ENCODE data around the gene TSEN2.
"Not testable (repeated sequence)": the region's sequence is repeated elsewhere in the genome, so short reads cannot be mapped to it uniquely, and the experiment has no call there.

Gene TSEN2

DNA sequence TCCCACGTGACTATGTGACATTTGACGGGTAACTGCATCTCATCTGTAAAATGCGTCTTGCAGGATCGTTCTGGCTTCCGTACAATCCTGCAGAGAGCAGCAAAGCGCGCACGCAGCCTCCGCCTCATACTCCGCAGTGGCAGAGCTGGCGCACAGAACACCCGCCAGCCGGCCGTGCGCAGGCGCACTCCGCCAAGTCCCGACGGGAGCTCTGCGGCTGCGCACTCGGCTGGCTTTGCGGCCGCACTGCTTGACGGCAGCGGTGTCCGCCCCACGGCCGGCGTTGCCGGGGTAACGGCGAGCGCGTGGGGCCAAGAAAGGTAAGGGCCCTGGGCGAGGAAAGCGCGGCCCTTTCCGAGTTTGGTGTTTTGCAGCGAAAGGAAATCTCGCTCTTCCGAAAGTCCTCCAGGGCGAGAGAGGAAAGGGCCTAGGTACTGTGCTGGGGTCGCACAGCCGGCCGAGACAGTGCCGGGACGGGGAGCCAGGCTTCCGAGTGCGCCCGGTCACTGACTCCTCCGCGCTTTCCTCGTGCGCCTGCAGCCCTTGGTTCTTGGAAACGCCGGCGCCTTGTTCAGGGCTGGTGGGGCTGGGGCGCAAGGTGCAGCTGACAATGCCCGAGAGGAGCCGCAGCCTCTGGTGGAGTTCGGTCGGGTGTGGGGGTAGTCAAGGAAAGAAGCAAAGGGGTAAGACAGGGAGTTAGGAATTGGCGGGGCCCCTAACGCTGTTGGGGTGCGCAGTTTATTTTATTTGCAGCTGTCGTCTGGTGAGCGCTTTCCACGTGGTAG lies at the start of gene TSEN2:
TSEN2 (plus strand) TSS at position 283 of the 785 bp plus-strand sequence. CDS start 5,321 bp downstream, outside the sequence.
- peak; percentile 93 for DNase-seq

DNA sequence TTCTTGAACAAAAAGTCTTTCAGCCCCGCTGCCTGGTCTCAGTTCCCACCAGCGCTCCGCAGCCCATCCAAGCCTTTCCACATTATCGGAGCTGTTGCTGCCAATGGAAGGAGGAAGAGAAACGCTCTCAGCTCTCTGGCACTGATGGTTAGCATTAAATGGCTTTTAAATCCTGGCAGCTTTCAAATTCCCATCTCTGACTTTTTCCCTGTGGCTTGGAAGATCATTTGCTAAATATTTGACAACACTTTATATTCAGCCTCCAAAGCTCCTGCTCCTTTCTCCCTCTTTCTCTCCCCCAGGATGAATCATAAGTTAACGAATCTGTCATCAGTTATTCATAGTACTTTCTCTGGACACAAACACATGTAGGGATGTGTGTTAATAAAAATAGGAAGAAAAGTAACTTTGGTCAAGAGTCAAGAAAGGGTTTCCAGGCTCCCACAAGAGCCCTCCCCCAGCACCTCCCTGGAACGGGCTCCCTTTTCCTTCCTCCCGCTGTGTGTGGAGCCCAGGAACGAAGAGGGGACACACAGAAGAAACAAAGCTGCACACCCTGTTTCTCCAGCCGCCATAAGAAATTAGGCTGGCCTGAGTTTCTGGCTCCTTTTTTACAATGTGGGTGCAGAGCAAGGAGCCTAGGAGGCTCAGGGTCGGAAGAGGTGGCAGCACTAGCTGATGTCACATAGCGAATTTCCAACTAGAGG lies 47.6 kb upstream of the TSEN2 start:
- no peak for DNase-seq

GRCh38 chr3:12437221-12437605 lies 47.1 kb upstream of the TSEN2 start:
- DNase-seq: no peak

- DNase-seq: no peak
Observed at GRCh38 chr3:12437861-12438260, 46.4 kb upstream of the TSEN2 start.

DNA sequence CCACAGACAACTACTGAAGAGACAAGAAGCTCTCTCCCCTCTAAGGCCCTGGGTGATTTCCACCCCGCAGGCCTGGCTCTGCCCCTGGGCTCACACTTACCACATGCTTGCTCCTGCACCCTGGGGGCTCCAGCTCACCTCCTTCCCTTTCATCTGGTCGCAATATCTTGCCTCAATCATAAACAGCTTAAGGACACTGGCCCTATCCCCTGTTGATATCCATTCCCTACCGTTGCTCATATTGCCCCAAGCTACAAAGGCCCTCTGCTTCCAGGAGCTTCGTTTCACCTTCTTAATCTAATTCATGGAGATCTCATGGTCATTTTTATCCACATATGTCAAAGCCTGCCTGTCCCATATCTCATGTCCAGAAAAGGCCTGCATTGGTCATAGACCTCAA lies 46.0 kb upstream of the TSEN2 start:
- DNase-seq: no peak

GRCh38 chr3:12439161-12439940 lies 44.9 kb upstream of the TSEN2 start:
- no peak for DNase-seq

- no peak for DNase-seq
Observed at GRCh38 chr3:12440927-12441714, 43.2 kb upstream of the TSEN2 start.

GRCh38 chr3:12442654-12443501 lies 41.4 kb upstream of the TSEN2 start:
- no peak for DNase-seq

DNA sequence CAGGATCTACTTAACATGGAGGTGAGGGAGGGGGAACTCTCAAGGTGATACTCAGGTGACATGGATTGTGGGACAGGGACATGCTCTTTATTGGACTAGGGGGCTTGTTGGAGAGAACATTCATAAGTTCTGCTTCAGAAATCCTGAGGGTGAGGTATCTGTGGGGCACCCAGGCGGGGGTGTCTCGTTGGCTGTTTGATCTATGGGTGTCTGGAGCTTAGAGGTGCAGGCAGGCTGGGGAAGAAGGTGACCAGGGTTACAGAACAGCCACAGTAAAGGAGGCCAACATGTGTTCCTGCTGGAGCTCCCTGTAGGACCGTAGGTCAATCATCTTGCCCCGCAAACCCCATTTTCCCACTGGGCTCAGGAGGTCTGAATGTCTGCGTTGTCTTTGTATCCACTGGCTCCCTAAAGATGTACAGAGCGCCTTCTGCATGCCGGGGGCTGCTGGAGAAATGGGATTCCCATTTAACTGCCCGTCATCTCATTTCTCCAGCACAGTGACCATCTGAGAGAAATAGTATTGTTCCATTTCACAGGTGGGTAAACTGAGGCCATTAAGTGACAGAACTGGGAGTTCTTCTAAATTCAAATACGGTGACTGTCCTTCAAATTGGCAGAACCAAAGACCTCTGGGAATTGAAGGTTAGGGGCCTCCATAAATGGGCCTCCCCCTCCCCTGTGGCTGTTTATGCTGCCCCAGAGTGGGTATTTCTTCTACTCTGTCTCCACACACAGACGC lies 40.3 kb upstream of the TSEN2 start:
- DNase-seq: no peak

DNA sequence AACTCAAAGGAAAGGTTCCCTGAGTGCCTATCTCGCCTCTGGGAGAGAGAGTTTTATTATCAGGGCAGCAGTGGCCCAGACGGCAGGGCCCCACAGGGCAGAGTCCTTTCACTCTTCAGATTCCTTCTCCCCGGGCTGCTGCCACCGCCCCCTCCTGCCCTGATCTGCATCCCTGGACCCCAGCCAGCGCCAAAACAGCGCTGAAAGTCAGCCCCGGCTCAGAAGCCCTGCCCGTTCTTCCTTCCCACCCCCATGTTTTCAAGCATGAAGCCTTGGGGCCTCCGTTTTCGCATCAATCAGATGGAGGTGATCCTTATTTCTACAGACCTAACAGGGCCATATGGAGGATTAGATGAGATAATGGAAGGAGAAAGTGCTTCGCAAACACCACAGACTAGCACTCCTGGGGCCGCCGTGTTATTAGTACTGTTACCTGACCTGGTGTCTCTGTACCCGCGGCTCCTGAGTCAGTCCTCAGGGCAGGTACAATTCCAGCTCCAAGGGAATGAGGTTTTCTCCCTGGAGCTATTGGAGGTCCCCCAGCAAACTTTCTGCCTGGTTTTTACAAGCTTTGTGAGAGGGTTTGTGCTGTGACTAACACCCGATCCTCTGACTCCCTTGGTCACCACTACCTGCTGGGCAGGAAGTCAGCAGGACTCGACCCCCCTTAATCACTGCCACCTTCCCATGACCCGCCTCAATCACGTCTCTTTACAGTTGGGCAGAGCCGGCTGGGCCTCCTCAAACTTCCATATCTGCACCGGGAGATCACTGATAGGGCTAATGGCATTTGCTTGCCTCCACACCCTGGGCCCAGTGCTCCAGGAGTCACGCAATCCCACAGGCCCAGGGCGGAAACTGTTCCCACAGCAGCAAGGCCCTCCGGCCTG lies 39.5 kb upstream of the TSEN2 start:
- no peak for DNase-seq

GRCh38 chr3:12445523-12446240 lies 38.6 kb upstream of the TSEN2 start:
- DNase-seq: no peak

DNA sequence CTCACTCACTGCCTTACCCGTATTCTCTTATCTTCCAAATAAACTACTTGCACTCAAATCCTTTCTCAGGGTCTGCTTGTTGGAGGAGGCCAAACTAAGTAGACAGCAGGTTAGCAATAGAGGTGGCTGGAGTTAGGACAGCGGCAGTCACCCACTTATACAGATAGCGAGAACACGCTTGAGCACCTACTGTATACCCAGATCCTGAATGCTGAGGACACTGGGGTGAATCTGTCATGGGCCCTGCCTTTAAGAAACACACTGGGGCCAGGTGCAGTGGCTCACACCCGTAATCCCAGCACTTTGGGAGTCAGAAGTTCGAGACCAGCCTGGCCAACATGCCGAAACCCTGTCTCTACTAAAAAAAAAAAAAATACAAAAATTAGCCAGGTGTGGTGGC lies 38.0 kb upstream of the TSEN2 start:
- DNase-seq: no peak

- DNase-seq: no peak
Observed at GRCh38 chr3:12447075-12447474, 37.2 kb upstream of the TSEN2 start.

- not testable (repeated sequence) for DNase-seq
Observed at GRCh38 chr3:12448404-12449202, 35.7 kb upstream of the TSEN2 start.

DNA sequence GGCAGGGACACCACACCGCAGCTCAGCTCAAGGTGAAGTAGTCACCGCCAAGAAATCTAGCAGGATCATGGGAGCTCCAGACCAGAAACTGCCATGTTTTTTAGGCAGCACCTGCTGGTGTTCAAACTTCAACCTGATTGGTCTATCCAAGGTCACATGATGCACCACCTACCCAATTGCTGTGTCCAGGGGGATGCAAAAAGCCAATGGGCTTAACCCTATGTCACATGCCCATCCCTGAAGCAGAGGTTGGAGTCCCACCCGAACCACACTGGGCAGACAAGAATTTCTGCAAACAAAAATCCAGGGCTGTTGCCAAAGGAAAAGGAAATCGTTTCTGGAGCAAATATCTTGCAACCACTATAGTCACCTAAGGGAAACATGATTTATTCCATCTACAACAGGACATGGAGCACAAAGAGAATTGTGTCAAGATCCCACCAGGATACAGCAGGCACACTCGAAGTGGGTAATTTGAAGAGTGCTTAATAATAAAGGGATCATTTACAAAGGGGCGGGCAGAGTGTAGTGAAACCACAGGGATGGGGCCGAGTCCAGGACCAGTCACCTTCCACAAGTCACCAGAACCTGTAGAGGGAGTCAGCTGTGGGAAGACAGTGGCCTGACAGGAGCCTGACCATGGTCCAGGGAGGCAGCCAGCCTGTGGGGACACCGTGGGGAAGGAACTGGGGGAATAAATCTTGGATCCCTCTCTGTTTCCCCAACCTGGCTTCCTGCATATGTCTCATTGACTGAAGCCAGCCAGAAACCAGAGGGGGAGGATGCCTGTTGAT lies 34.2 kb upstream of the TSEN2 start:
- no peak for DNase-seq

DNA sequence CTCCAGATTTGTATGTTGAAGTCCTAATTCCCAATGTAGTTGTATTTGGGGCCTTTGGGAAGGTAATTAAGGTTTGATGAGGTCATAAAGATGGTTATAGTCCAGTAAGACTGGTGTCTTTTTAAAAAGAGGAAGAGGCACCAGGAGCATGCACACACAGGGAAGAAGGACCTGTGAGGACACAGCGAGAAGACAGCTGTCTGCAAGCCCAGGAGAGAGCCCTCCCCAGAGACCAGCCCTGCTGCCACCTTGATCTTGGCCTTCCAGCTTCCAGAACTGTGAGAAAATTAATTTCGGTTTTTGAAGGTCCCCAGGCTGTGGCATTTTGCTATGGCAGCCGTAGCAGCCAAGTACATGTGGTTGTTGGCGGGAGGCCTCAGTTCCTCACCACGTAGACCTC lies 32.8 kb upstream of the TSEN2 start:
- DNase-seq: no peak

GRCh38 chr3:12451960-12452359 lies 32.3 kb upstream of the TSEN2 start:
- no peak for DNase-seq
